GM04503 (cell line): ENCODE data around the gene POU2AF2.
A peak's percentile ranks its signal among the peaks of the same experiment; 100 is the strongest.
"Not testable (repeated sequence)": the region's sequence is repeated elsewhere in the genome, so short reads cannot be mapped to it uniquely, and the experiment has no call there.

ENCODE experiments used
- DNase-seq: peaks from one replicate; pipeline ENCODE4 v3.0.0-alpha.2; 2012; ENCODE audit warnings: low read depth

POU2AF2 gene

GRCh38 chr11:111302298-111302697 lies 56.8 kb downstream of the POU2AF2 start:
- DNase-seq: no peak

- DNase-seq: no peak
These were observed 57.9 kb downstream of the POU2AF2 start for GRCh38 chr11:111303461-111303860.

GRCh38 chr11:111305162-111305802 lies 59.8 kb downstream of the POU2AF2 start:
- no peak for DNase-seq

GRCh38 chr11:111305876-111306275 lies 60.4 kb downstream of the POU2AF2 start:
- DNase-seq: no peak

GRCh38 chr11:111306321-111306720 lies 60.8 kb downstream of the POU2AF2 start:
- no peak for DNase-seq

GRCh38 chr11:111307472-111308108 lies 62.1 kb downstream of the POU2AF2 start:
- no peak for DNase-seq

- no peak for DNase-seq
These were observed 62.6 kb downstream of the POU2AF2 start for GRCh38 chr11:111308140-111308539.

- no peak for DNase-seq
These were observed 63.8 kb downstream of the POU2AF2 start for GRCh38 chr11:111309215-111309915.

GRCh38 chr11:111310088-111310487 lies 64.6 kb downstream of the POU2AF2 start:
- no peak for DNase-seq

- DNase-seq: no peak
These were observed 65.2 kb downstream of the POU2AF2 start for GRCh38 chr11:111310723-111311122.

- DNase-seq: no peak
These were observed 66.6 kb downstream of the POU2AF2 start for GRCh38 chr11:111312076-111312475.

GRCh38 chr11:111319296-111319695 lies 73.8 kb downstream of the POU2AF2 start:
- no peak for DNase-seq

- not testable (repeated sequence) for DNase-seq
These were observed 74.7 kb downstream of the POU2AF2 start for GRCh38 chr11:111320199-111320598.

- DNase-seq: no peak
These were observed 75.4 kb downstream of the POU2AF2 start for GRCh38 chr11:111320728-111321568.

- DNase-seq: no peak
These were observed 77.0 kb downstream of the POU2AF2 start for GRCh38 chr11:111322534-111322933.

- peak; percentile 40 for DNase-seq
These were observed 78.8 kb downstream of the POU2AF2 start for GRCh38 chr11:111324277-111324720.

- DNase-seq: no peak
These were observed 79.7 kb downstream of the POU2AF2 start for GRCh38 chr11:111325259-111325658.

GRCh38 chr11:111326824-111327223 lies 81.3 kb downstream of the POU2AF2 start:
- no peak for DNase-seq

GRCh38 chr11:111327908-111328624 lies 82.5 kb downstream of the POU2AF2 start:
- DNase-seq: no peak

GRCh38 chr11:111329306-111330204 lies 84.0 kb downstream of the POU2AF2 start:
- no peak for DNase-seq
